Neural cell (in vitro differentiated cells): ENCODE measurements around the gene FHIT. TPM values are rescaled to one million over a fixed set of nuclear protein-coding genes. Genes with fewer than 3 reads are reported as not detected.

ENCODE experiments used
- H2AFZ ChIP-seq: fragments of 200-600, 300-800 bp; sonication (generic), shearing (Covaris generic); 2 replicates; pipeline ENCODE4 v1.6.0; 2014; ENCODE audit warnings: low read depth, mild to moderate bottlenecking, antibody characterized with exemption, low read length, moderate library complexity
- H3F3A ChIP-seq: fragments of 200-600 bp; shearing (Covaris generic); 2 replicates; pipeline ENCODE4 v1.6.1; 2016; ENCODE audit warnings: mild to moderate bottlenecking, moderate library complexity, mixed read lengths, antibody characterized with exemption, low read length; ENCODE audit not compliant: insufficient read depth, poor library complexity, severe bottlenecking
- H3K27ac ChIP-seq: fragments of 200-600, 300-800 bp; sonication (generic), shearing (Covaris generic); 2 replicates; pipeline ENCODE4 v1.5.1; 2014; ENCODE audit warnings: mild to moderate bottlenecking, low read length, moderate library complexity
- H3K27me3 ChIP-seq: fragments of 300-800, 200-600 bp; sonication (generic), shearing (Covaris generic); 2 replicates; pipeline ENCODE4 v1.6.0; 2014; ENCODE audit warnings: mild to moderate bottlenecking, low read depth, low read length, moderate library complexity; ENCODE audit not compliant: insufficient read depth
- H3K36me3 ChIP-seq: fragments of 300-800, 200-600 bp; sonication (generic), shearing (Covaris generic); 2 replicates; pipeline ENCODE4 v1.5.1; 2014; ENCODE audit warnings: mild to moderate bottlenecking, antibody characterized with exemption, low read length, moderate library complexity; ENCODE audit not compliant: insufficient read depth
- H3K4me2 ChIP-seq: fragments of 300-800, 200-600 bp; sonication (generic), shearing (Covaris generic); 2 replicates; pipeline ENCODE4 v1.6.0; 2014; ENCODE audit warnings: mild to moderate bottlenecking, low read length
- H3K4me3 ChIP-seq: fragments of 300-800, 200-600 bp; sonication (generic), shearing (Covaris generic); 2 replicates; pipeline ENCODE4 v1.5.1; 2014; ENCODE audit warnings: mild to moderate bottlenecking, low read length, moderate library complexity
- H3K79me2 ChIP-seq: fragments of 200-600 bp; shearing (Covaris generic); replicated peaks from 2 replicates; pipeline ENCODE4 v1.6.0; 2014; ENCODE audit warnings: mild to moderate bottlenecking, low read length, moderate library complexity; ENCODE audit not compliant: insufficient read depth
- H3K9ac ChIP-seq: fragments of 300-800, 200-600 bp; sonication (generic), shearing (Covaris generic); 2 replicates; pipeline ENCODE4 v1.6.1; 2016; ENCODE audit warnings: mild to moderate bottlenecking, low read length, mixed read lengths
- H3K9me2 ChIP-seq: fragments of 200-600 bp; shearing (Covaris generic); 2 replicates; pipeline ENCODE4 v1.6.1; 2016; ENCODE audit warnings: mild to moderate bottlenecking, low read length, mixed read lengths; ENCODE audit not compliant: insufficient read depth
- H3K9me3 ChIP-seq: fragments of 200-600, 300-800 bp; sonication (generic), shearing (Covaris generic); 2 replicates; pipeline ENCODE4 v1.6.1; 2016; ENCODE audit warnings: mild to moderate bottlenecking, mixed run types, low read length, moderate library complexity, mixed read lengths
- H4K20me1 ChIP-seq: fragments of 200-600 bp; shearing (Covaris generic); 2 replicates; pipeline ENCODE4 v1.6.1; 2016; ENCODE audit warnings: mild to moderate bottlenecking, mixed run types; ENCODE audit not compliant: insufficient read depth
- CTCF ChIP-seq: fragments of 450-650 bp; IDR thresholded peaks from 2 replicates; pipeline ENCODE4 v1.5.1; 2014; ENCODE audit warnings: antibody characterized with exemption, mild to moderate bottlenecking, moderate library complexity; ENCODE audit not compliant: poor library complexity, severe bottlenecking
- EP300 ChIP-seq: fragments of 450-650 bp; conservative IDR thresholded peaks from 2 replicates; pipeline ENCODE4 v1.6.1; 2014; ENCODE audit warnings: antibody characterized with exemption, mild to moderate bottlenecking, moderate library complexity; ENCODE audit not compliant: poor library complexity, severe bottlenecking
- EZH2 ChIP-seq: fragments of 200-600, 300-800 bp; shearing (Covaris generic), sonication (generic); IDR thresholded peaks from 2 replicates; pipeline ENCODE4 v1.6.1; 2014; ENCODE audit warnings: antibody characterized with exemption, low read length, borderline replicate concordance, mild to moderate bottlenecking; ENCODE audit not compliant: insufficient read depth, poor library complexity, severe bottlenecking
- MXI1 ChIP-seq: fragments of 450-650 bp; conservative IDR thresholded peaks from 2 replicates; pipeline ENCODE4 v1.6.1; 2014; ENCODE audit warnings: antibody characterized with exemption, mild to moderate bottlenecking; ENCODE audit not compliant: poor library complexity, severe bottlenecking
- POLR2AphosphoS5 ChIP-seq: IDR thresholded peaks from 2 replicates; pipeline ENCODE4 v1.6.1; 2012
- RAD21 ChIP-seq: fragments of 450-650 bp; conservative IDR thresholded peaks from 2 replicates; pipeline ENCODE4 v1.6.1; 2014; ENCODE audit warnings: antibody characterized with exemption, mild to moderate bottlenecking, moderate library complexity
- REST ChIP-seq: IDR thresholded peaks from 2 replicates; pipeline ENCODE4 v1.6.1; 2012; ENCODE audit warnings: borderline replicate concordance
- SMC3 ChIP-seq: fragments of 450-650 bp; conservative IDR thresholded peaks from 2 replicates; pipeline ENCODE4 v1.6.1; 2014; ENCODE audit warnings: antibody characterized with exemption, mild to moderate bottlenecking, moderate library complexity; ENCODE audit not compliant: poor library complexity
- TAF1 ChIP-seq: IDR thresholded peaks from 2 replicates; pipeline ENCODE4 v1.6.1; 2012; ENCODE audit warnings: low read depth
- polyA plus RNA-seq: library from polyadenylated mRNA; depleted of rRNA; stranded (reverse); fragments of >200 nt; gene quantifications from 2 replicates; pipeline ENCODE4 v1.2.3, GENCODE V29; 2014

FHIT gene
- polyA plus RNA-seq, 1 donor from 2014 or later: not detected

DNA sequence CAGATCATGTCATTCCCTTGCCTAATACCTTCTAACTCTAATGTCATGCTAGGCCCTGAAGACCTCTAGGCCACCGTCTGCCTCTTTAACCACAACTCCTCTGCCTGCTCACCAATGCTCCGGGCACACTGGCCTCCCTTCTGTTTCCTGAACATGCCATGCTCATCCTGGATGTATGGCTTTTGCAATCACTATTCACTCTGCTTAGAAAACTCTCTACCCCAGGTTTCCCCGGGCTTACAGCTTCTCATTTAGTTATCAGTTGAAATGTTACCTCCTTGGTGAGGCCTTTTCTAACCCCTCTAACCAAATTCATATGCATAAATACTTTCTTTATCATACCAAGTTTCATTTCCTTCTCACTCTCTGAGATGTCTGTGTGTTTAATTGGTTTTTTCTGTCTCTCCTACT, 1473.6 kb downstream of the FHIT start:
- Histone ChIP-seq H3K36me3 (no peaks in the 10 kb centered on the region), H3K27me3 (no peaks in the 10 kb centered on the region), H2AFZ (no peak overlapping the region), H3K9ac (no peak overlapping the region), H3K4me2 (no peak overlapping the region), H3K79me2 (no peaks in the 10 kb centered on the region), H3K9me2 (no peaks in the 10 kb centered on the region), H3K27ac (no peak overlapping the region), H3K4me3 (no peak overlapping the region), H3F3A (no peaks in the 10 kb centered on the region), H3K9me3 (no peaks in the 10 kb centered on the region), H4K20me1 (no peaks in the 10 kb centered on the region)
- TF ChIP-seq SMC3 (no peak), CTCF (no peak), POLR2AphosphoS5 (no peak), EZH2 (no peak), EP300 (no peak), REST (no peak), RAD21 (no peak), TAF1 (no peak), MXI1 (no peak)

DNA sequence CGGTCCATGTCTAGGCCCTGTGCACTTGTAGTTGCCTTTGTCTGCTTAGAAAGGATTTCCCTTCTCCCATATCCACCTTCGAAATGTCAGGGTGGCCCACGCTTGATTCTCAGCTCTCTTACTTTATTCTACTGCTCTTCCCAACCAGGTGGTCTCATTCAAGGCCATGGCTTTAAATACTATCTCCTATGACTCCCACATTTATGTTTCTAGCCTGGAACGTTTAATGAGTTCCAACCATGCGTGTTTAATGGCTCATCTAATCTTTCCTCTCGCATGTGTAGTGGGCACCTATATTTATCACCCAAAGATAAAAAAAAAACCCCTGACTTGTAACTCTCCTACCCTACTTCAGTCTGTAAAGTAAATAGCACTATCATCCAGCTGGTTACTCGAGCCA, 1474.2 kb downstream of the FHIT start:
- Histone ChIP-seq H3K79me2 (no peaks in the 10 kb centered on the region), H3K4me3 (no peak overlapping the region), H4K20me1 (no peaks in the 10 kb centered on the region), H3F3A (no peaks in the 10 kb centered on the region), H3K9me2 (no peaks in the 10 kb centered on the region), H3K27me3 (no peaks in the 10 kb centered on the region), H2AFZ (no peak overlapping the region), H3K9ac (no peak overlapping the region), H3K27ac (no peak overlapping the region), H3K9me3 (no peaks in the 10 kb centered on the region), H3K36me3 (no peaks in the 10 kb centered on the region), H3K4me2 (no peak overlapping the region)
- no peak for TF ChIP-seq REST
- no peak for TF ChIP-seq RAD21
- no peak for TF ChIP-seq MXI1
- no peak for TF ChIP-seq EZH2
- TF ChIP-seq EP300: no peak
- TF ChIP-seq POLR2AphosphoS5: no peak
- TF ChIP-seq SMC3: no peak
- TF ChIP-seq CTCF: no peak
- TF ChIP-seq TAF1: no peak
